Sigmoid colon (tissue), 3 donors: ENCODE measurements around the gene TENM4.

Experiments used
- CTCF ChIP-seq, 4 experiments: fragments of 450-650 bp in 3 of 4; fragments of 200-600 bp in 1 of 4; IDR thresholded peaks; one replicate each; pipeline ENCODE4 v1.5.1; 2016 to 2019; ENCODE audit warnings: antibody characterized with exemption in 4 of 4, mild to moderate bottlenecking in 3 of 4, moderate library complexity in 2 of 4
- POLR2A ChIP-seq, 2 donors: fragments of 450-650 bp; IDR thresholded peaks; one replicate each; pipeline ENCODE4 v1.6.1; 2016; ENCODE audit warnings: antibody characterized with exemption in 2 of 2, mild to moderate bottlenecking in 2 of 2, moderate library complexity in 2 of 2

GRCh38 chr11:79042824-79043223, 398.0 kb downstream of the TENM4 start:
- TF ChIP-seq CTCF (IDR thresholded peaks at IDR 0.05): no peak
- TF ChIP-seq POLR2A (IDR thresholded peaks at IDR 0.05): no peak
